Sigmoid colon (tissue), 4 donors: Measurements from ENCODE around the gene RHBDL3.

Experiments used
- POLR2A ChIP-seq, 2 donors: fragments of 450-650 bp; IDR thresholded peaks; one replicate each; pipeline ENCODE4 v1.6.1; 2016; ENCODE audit warnings: antibody characterized with exemption in 2 of 2, mild to moderate bottlenecking in 2 of 2, moderate library complexity in 2 of 2
- POLR2AphosphoS5 ChIP-seq, 4 donors: sonication (generic); formaldehyde crosslinking; IDR thresholded peaks; one replicate each; pipeline ENCODE4 v1.6.1; 2017; ENCODE audit warnings: antibody characterized with exemption in 4 of 4
- TF ChIP-seq, protein P1 (sequence below), 4 experiments: fragments of 450-650 bp in 3 of 4; fragments of 200-600 bp in 1 of 4; IDR thresholded peaks; one replicate each; pipeline ENCODE4 v1.5.1; 2016 to 2019; ENCODE audit warnings: antibody characterized with exemption in 4 of 4, mild to moderate bottlenecking in 3 of 4, moderate library complexity in 2 of 4

DNA sequence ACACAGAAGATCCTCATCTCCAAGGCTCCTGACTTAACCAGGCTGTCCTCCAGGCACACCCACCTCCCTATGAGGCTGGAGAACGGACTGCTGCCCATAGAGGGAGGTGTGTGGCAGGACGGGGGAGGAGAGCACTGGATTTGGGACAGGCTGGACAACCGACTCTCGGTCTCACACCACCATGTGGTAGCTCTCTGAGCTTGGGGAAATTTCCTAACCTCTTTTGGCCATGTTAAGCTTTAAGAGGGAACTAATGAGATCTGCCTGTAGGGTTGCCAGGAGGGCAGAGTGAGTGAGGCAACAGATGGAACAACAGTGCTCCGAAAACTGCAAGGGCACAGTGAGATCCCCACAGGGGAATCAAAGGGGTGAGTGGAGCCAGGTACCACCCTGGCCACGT, 32.7 kb downstream of the RHBDL3 start:
- TF ChIP-seq, protein P1, sequence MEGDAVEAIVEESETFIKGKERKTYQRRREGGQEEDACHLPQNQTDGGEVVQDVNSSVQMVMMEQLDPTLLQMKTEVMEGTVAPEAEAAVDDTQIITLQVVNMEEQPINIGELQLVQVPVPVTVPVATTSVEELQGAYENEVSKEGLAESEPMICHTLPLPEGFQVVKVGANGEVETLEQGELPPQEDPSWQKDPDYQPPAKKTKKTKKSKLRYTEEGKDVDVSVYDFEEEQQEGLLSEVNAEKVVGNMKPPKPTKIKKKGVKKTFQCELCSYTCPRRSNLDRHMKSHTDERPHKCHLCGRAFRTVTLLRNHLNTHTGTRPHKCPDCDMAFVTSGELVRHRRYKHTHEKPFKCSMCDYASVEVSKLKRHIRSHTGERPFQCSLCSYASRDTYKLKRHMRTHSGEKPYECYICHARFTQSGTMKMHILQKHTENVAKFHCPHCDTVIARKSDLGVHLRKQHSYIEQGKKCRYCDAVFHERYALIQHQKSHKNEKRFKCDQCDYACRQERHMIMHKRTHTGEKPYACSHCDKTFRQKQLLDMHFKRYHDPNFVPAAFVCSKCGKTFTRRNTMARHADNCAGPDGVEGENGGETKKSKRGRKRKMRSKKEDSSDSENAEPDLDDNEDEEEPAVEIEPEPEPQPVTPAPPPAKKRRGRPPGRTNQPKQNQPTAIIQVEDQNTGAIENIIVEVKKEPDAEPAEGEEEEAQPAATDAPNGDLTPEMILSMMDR (IDR thresholded peaks at IDR 0.05) = no peak
- TF ChIP-seq POLR2A (IDR thresholded peaks at IDR 0.05) (no peak), POLR2AphosphoS5 (IDR thresholded peaks at IDR 0.05) (no peak)
